ENCODE measurements around the gene FOXC2. TPM values are rescaled to one million over a fixed set of nuclear protein-coding genes. Genes with fewer than 3 reads are reported as not detected.

The FOXC2 gene
- polyA plus RNA-seq, 1 of the 3 experiments (the other 2 are of a cell fraction): 1.3 TPM

DNA sequence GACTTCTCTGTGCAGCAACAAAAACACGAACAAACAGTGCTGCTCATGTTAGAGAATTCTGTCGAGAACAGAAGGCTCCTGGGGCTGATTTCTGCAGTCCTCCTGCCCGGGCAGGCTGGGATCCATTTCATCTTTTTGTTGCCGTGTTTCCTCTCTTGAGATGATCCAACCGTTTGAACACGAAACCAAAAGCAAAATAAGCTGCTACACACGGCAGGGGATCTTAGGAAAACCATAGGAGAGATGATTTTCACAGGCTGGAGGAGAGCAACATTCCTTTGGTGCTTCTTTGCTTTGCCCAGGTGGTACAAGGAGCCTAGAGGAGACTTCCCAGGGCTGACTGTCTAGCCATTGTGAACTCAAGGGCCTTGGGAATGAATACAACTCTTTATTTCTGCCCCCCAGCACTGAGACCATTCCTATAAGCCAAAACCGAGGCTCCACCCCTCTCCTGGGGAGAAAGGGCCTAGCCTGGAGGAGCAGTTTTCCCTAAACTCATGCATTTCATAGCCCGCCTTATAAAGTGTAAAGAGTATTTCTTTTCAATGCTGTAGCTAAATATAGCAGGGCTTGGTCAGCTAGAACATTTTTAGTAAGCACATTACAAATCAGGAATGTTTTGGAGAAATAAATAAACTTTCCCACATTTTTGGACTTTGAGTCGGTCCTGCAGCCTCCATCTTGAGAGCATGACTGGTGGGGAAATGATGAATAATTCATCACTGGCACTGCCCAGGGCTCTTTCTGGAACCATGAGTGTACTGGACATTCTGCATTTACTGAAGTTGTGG lies 19.4 kb downstream of the FOXC2 start:
- 25% methylated on average over 10 of the region's 10 CpGs for WGBS (ENCODE audit: low lambda C conversion rate)
- DNase-seq: no peak
- CTCF ChIA-PET: interaction anchor here (1.1 kb wide), 1 partner anchor 476 kb away, joined by 3 read pairs; no protein-coding TSS in a partner anchor
- Histone ChIP-seq H3K79me2 (ENCODE audit: insufficient read depth) (peaks cover 29% of the 10 kb centered on the region), H3K4me3 (ENCODE audit: low read depth in 2 of 2, low read length in 1 of 2) (no peak overlapping the region), H3K9me3 (no peaks in the 10 kb centered on the region), H3K9me2 (no peaks in the 10 kb centered on the region), H3K4me2 (peak overlapping the region; percentile 68), H2AFZ (ENCODE audit: low read depth) (no peak overlapping the region), H3K36me3 (replicated peaks in 1 of 2; ENCODE audit: control insufficient read depth in 1 of 2, insufficient read depth in 2 of 2, low read length in 1 of 2) (no peaks in the 10 kb centered on the region), H4K20me1 (ENCODE audit: insufficient read depth) (no peaks in the 10 kb centered on the region), H3K27me3 (ENCODE audit: insufficient read depth) (no peaks in the 10 kb centered on the region), H3F3A (replicated peaks; ENCODE audit: insufficient read depth) (peaks cover 47% of the 10 kb centered on the region), H3K9ac (peak overlapping the region; percentile 77), H3K4me1 (ENCODE audit: control insufficient read depth in 1 of 2, insufficient read depth in 2 of 2, low read depth in 1 of 2, low read length in 1 of 2) (peaks cover 0 to 40% of the 10 kb centered on the region in 2 experiments; a peak in 2 of 4 replicates), H3K27ac (ENCODE audit: low read depth in 2 of 2, low read length in 1 of 2) (peak overlapping the region in 1 of 2 experiments; percentile 96; a peak in 2 of 4 replicates)
- POLR2A ChIA-PET: no interaction called here
- peak; percentile 92 for TF ChIP-seq MEF2A (IDR thresholded peaks at IDR 0.05; ENCODE audit: borderline replicate concordance, low read depth)
- TF ChIP-seq RCOR1 (IDR thresholded peaks at IDR 0.05; ENCODE audit: low read length): no peak
- TF ChIP-seq GABPA (IDR thresholded peaks at IDR 0.05; ENCODE audit: low read depth): no peak
- TF ChIP-seq JUND (IDR thresholded peaks at IDR 0.05): no peak
- TF ChIP-seq EZH2phosphoT487 (IDR thresholded peaks at IDR 0.05; ENCODE audit: borderline replicate concordance, low read depth): no peak
- no peak for TF ChIP-seq MXI1 (IDR thresholded peaks at IDR 0.05; ENCODE audit: low read depth, low read length)
- TF ChIP-seq RXRA (IDR thresholded peaks at IDR 0.05; ENCODE audit: borderline replicate concordance, low read depth): no peak
- TF ChIP-seq FOSL2 (IDR thresholded peaks at IDR 0.05; ENCODE audit: borderline replicate concordance, low read depth): 0 out of 2 replicates have a peak, but pooled peaks have one; percentile 31
- TF ChIP-seq GATA2 (CRISPR knock-in tag; IDR thresholded peaks at IDR 0.05): no peak
- TF ChIP-seq CTCF (IDR thresholded peaks at IDR 0.05): no peak
- TF ChIP-seq TAF1 (IDR thresholded peaks at IDR 0.05; ENCODE audit: borderline replicate concordance, low read depth, low read length): no peak
- TF ChIP-seq SMC3 (IDR thresholded peaks at IDR 0.05; ENCODE audit: low read depth, low read length): no peak
- TF ChIP-seq FOXM1 (IDR thresholded peaks at IDR 0.05; ENCODE audit: low read depth): no peak
- TF ChIP-seq, protein P1, sequence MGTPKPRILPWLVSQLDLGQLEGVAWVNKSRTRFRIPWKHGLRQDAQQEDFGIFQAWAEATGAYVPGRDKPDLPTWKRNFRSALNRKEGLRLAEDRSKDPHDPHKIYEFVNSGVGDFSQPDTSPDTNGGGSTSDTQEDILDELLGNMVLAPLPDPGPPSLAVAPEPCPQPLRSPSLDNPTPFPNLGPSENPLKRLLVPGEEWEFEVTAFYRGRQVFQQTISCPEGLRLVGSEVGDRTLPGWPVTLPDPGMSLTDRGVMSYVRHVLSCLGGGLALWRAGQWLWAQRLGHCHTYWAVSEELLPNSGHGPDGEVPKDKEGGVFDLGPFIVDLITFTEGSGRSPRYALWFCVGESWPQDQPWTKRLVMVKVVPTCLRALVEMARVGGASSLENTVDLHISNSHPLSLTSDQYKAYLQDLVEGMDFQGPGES (IDR thresholded peaks at IDR 0.05; ENCODE audit: low read depth, low read length): no peak
- TF ChIP-seq POLR2AphosphoS5 (IDR thresholded peaks at IDR 0.05; ENCODE audit: low read depth, low read length): no peak
- peak; percentile 70; the same call in 1 of the 2 replicates for TF ChIP-seq YY1 (IDR thresholded peaks at IDR 0.05; ENCODE audit: low read depth)

All from SK-N-SH (cell line).